PC-3 (cell line): Measurements from ENCODE around the gene CSMD2.

Source experiments
- CTCF ChIP-seq: fragments of 300-600 bp; sonication (generic); conservative IDR thresholded peaks from 2 replicates; pipeline ENCODE4 v1.5.1; 2017; ENCODE audit warnings: antibody characterized with exemption, low read depth, mild to moderate bottlenecking, low read length
- EZH2 ChIP-seq: fragments of 300-600 bp; sonication (generic); IDR thresholded peaks from one replicate; pipeline ENCODE4 v1.6.1; 2017; ENCODE audit warnings: antibody characterized with exemption, mild to moderate bottlenecking, low read length; ENCODE audit not compliant: unreplicated experiment

- no peak for TF ChIP-seq CTCF
- no peak for TF ChIP-seq EZH2
These were observed 111.4 kb downstream of the CSMD2 start for GRCh38 chr1:34053660-34054059.
